ENCODE results near the gene CTXND1.
A peak's percentile ranks its signal among the peaks of the same experiment; 100 is the strongest.

Gene CTXND1

DNA sequence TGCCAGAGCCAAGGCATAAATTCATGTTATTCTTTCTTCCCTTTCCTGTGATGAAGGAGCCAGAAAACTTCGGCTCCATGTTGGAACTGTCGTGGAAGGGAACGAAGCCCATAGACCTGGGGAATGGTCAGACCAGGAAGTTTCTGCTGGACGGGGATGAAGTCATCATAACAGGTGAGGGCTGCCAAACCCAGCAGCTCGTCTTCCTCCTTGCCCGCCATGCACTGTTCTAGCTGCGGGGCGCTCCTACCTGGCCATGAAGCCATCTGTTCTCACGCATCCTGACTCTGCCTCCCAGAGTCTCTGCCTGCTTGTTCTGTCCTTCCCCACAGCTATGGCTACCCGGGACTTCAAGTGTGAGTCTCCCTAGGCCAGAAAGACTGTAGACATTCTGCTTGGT, 71.0 kb downstream of the CTXND1 start:
- DNase-seq (ENCODE audit: low spot score): no peak

DNA sequence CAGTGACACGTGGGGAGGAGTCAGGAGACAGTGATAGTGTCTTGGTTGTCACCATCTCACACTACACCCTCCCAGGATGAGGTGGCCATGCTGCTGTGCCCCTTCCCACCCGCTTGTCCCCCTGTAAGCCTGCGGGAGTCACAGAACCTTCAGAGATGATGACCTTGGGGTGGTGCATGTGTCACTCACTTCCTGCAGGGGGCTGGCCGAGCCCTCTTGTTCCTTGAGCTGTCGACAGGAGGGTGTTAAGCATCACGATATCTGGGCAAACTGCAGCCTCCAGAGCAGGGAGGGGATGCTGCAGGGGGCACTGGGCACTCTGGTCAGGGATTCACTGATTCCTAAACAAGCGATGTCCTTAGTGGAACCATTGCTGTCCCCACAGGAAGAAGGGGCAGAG, 71.5 kb downstream of the CTXND1 start:
- DNase-seq (ENCODE audit: low spot score): no peak

- DNase-seq (ENCODE audit: low spot score): no peak
Observed at GRCh38 chr15:80179935-80180334, 72.1 kb downstream of the CTXND1 start.

DNA sequence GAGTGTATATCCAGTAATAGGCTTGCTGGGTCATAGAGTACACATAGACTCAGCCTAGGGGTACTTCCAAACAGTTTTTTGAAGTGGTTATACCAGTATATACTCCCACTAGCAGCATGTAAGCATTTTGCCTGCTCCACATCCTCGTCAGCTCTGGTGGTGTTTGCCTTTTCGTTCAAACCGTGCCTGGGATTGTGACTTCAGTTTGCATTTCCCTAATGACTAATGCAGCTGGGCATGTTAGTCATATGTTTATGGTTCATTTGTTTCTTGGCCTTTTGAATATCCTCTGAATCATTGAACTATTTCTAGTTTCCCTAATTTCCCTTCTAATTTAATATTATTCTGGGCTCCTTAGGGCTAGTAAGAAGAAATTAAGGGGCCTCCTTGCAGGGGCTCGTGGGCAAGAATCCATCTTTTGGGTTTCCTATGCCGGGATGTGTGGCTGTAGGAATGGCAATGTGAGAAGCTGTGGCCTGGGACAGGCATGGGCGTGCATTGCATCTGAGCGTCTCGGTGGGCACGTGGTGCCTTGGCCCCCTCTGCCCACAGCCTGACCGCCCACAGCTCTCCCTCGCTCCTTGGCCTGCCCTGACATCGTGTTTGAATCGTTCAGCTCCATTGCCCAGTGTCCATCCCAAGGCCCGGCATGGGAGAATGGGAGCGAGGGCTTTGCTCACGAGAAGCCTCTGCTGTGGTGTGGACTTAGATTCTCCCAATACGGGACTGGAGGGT, 72.8 kb downstream of the CTXND1 start:
- peak; percentile 26 for DNase-seq (ENCODE audit: low spot score)

GRCh38 chr15:80177156-80177555, 74.9 kb downstream of the CTXND1 start:
- no peak for DNase-seq (ENCODE audit: low spot score)

- no peak for DNase-seq (ENCODE audit: low spot score)
Observed at GRCh38 chr15:80176443-80176842, 75.6 kb downstream of the CTXND1 start.

DNA sequence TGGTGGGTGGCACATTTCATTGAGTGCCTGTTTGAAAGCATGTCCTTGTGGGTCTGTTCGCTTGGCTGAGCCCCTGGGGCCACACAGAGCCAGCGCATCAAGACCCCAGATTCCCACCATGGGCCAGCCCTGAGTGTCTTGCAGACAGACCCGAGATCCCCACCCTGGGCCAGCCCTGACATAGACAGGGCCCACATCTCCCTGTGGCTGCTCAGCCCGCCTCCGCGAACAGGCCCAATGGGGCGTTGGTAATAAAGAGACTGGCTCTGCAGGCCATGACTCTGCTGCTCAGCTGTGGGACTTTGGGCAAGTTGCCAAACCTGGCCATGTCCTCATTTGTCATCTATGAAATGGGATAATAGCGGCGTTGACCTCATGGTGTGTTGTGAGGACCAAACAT, 76.6 kb downstream of the CTXND1 start:
- no peak for DNase-seq (ENCODE audit: low spot score)

- DNase-seq (ENCODE audit: low spot score): no peak
Observed at GRCh38 chr15:80174017-80174746, 77.8 kb downstream of the CTXND1 start.

GRCh38 chr15:80173022-80173759, 78.8 kb downstream of the CTXND1 start:
- DNase-seq (ENCODE audit: low spot score): no peak

DNA sequence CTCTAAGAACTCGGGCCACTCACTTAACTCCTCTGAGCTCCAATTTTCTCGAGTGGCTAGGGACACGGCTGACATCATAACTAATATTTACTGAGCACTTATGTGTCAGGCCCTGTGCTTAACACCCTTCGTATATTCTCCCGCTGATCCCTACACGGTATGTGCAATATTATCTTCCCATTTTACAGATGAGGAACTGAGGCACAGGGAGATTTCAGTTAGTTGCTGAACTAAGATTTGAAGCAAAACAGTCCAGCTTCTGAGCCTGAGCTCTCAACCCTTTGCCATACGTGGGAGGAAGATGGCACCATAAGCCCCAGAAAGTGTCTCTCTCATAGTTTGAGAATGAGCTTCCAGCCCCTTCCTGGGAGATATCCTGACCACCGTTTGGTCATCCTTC, 79.6 kb downstream of the CTXND1 start:
- no peak for DNase-seq (ENCODE audit: low spot score)

DNA sequence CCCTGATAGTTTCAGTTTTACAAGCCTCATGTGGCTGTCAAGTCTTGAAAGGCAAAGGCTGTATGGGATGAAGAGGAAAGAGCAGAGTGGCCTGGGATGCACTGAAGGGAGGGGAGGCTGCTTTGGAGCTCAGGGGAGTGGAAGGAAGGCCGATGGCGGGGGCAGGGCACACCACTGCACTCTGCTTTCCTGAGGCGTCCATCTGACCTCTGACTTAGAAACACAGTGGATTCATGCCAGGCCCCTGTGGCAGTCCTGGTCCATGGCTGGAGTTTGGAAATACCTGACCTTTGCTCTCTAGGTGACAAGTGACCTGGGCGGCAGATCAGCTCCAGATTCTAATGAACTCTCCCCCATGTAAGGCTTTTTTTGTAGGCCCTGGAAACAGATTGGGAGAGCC, 80.2 kb downstream of the CTXND1 start:
- DNase-seq (ENCODE audit: low spot score): no peak

GRCh38 chr15:80170596-80170995, 81.4 kb downstream of the CTXND1 start:
- no peak for DNase-seq (ENCODE audit: low spot score)

GRCh38 chr15:80169768-80170357, 82.2 kb downstream of the CTXND1 start:
- no peak for DNase-seq (ENCODE audit: low spot score)

GRCh38 chr15:80168421-80168820, 83.6 kb downstream of the CTXND1 start:
- no peak for DNase-seq (ENCODE audit: low spot score)

DNA sequence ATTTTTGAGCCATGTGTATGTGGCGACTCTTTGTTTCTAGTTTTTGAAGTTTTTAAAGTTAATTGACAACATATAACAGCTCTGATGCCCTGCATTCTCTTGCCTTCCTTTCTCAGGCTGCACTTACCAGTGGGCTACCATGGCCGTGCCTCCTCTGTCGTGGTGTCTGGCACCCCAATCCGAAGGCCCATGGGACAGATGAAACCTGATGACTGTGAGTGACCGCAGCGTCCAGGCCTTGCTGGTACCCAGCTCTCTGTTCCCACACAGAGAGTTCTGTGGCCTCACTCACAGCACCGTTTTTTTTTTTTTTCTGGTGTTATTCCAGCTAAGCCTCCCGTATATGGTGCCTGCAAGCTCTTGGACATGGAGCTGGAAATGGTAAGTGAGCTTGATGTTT, 84.1 kb downstream of the CTXND1 start:
- DNase-seq (ENCODE audit: low spot score): no peak

- no peak for DNase-seq (ENCODE audit: low spot score)
Observed at GRCh38 chr15:80163897-80164296, 88.1 kb downstream of the CTXND1 start.

- no peak for DNase-seq (ENCODE audit: low spot score)
Observed at GRCh38 chr15:80163217-80163616, 88.8 kb downstream of the CTXND1 start.

GRCh38 chr15:80162059-80162554, 89.9 kb downstream of the CTXND1 start:
- no peak for DNase-seq (ENCODE audit: low spot score)

GRCh38 chr15:80161468-80162016, 90.5 kb downstream of the CTXND1 start:
- DNase-seq (ENCODE audit: low spot score): no peak

GRCh38 chr15:80160570-80161156, 91.3 kb downstream of the CTXND1 start:
- DNase-seq (ENCODE audit: low spot score): peak; percentile 19

GRCh38 chr15:80159811-80160569, 92.0 kb downstream of the CTXND1 start:
- no peak for DNase-seq (ENCODE audit: low spot score)
